CD4-positive, alpha-beta T cell (primary cell): ENCODE results near the gene WFDC6. TPM values are rescaled to one million over a fixed set of nuclear protein-coding genes. Genes with fewer than 3 reads are reported as not detected.

Experiments used
- ATAC-seq: fragments of 200-7000 bp; cut with Tn5 transposase; one replicate; pipeline ENCODE4 v1.10.0; 2022; ENCODE audit warnings: mild to moderate bottlenecking; ENCODE audit not compliant: poor library complexity
- CTCF ChIA-PET: fragments of 350-600 bp; sonication (Branson Sonifier 250); formaldehyde crosslinking; loops from one replicate; lab custom pipeline; 2021; ENCODE audit warnings: antibody characterized with exemption, inconsistent platforms; lab: Charles Lee
- POLR2A ChIA-PET: fragments of 350-600 bp; sonication (Branson Sonifier 250); formaldehyde crosslinking; loops from one replicate; lab custom pipeline; 2021; ENCODE audit warnings: antibody characterized with exemption, inconsistent platforms; lab: Charles Lee
- DNase-seq, 14 experiments: peaks; one replicate each; pipeline ENCODE4 v3.0.0-alpha.2; 2013 to 2020; ENCODE audit warnings: mixed read lengths in 2 of 14
- H3K27ac ChIP-seq, 2 donors: one replicate each; pipeline versions ENCODE4 v1.5.1 to v1.7.0; 2013; ENCODE audit warnings: low read length in 2 of 2, low read depth in 1 of 2, mild to moderate bottlenecking in 1 of 2
- H3K27me3 ChIP-seq, 2 experiments: 1 replicate in 1 of 2; 2 replicates in 1 of 2; pipeline versions ENCODE4 v1.6.1 to v1.7.0; 2013; ENCODE audit warnings: low read length in 2 of 2, control low read depth in 1 of 2, mild to moderate bottlenecking in 1 of 2, moderate library complexity in 1 of 2; ENCODE audit not compliant: insufficient read depth in 2 of 2, control insufficient read depth in 1 of 2
- H3K36me3 ChIP-seq: one replicate; pipeline ENCODE4 v1.6.1; 2013; ENCODE audit warnings: low read length, control low read depth; ENCODE audit not compliant: insufficient read depth
- H3K4me1 ChIP-seq: one replicate; pipeline ENCODE4 v1.6.1; 2013; ENCODE audit warnings: low read length, control low read depth; ENCODE audit not compliant: insufficient read depth
- H3K4me3 ChIP-seq: one replicate; pipeline ENCODE4 v1.5.1; 2013; ENCODE audit warnings: mild to moderate bottlenecking, low read length, moderate library complexity
- H3K9me3 ChIP-seq, 2 experiments: 1 replicate in 1 of 2; 2 replicates in 1 of 2; pipeline versions ENCODE4 v1.6.1 to v1.7.0; 2013; ENCODE audit warnings: low read length in 2 of 2, mild to moderate bottlenecking in 2 of 2, control low read depth in 1 of 2, moderate library complexity in 1 of 2; ENCODE audit not compliant: control insufficient read depth in 1 of 2, insufficient read depth in 1 of 2
- H3K27ac Mint-ChIP-seq: one replicate; pipeline ENCODE4 v1.8.0; 2020; ENCODE audit warnings: mixed read lengths
- H3K27me3 Mint-ChIP-seq: one replicate; pipeline ENCODE4 v1.8.0; 2021; ENCODE audit warnings: mixed read lengths
- H3K36me3 Mint-ChIP-seq: one replicate; pipeline ENCODE4 v1.8.0; 2021; ENCODE audit warnings: low read depth, mixed read lengths
- H3K4me1 Mint-ChIP-seq: one replicate; pipeline ENCODE4 v1.8.0; 2021; ENCODE audit warnings: low read depth, mixed read lengths
- H3K4me3 Mint-ChIP-seq: one replicate; pipeline ENCODE4 v1.8.0; 2020; ENCODE audit warnings: mild to moderate bottlenecking, mixed read lengths
- H3K9me3 Mint-ChIP-seq: one replicate; pipeline ENCODE4 v1.8.0; 2020; ENCODE audit warnings: mixed read lengths
- CTCF ChIP-seq: fragments of 200-600 bp; IDR thresholded peaks from one replicate; pipeline ENCODE4 v1.8.0; 2022; ENCODE audit warnings: antibody characterized with exemption, mild to moderate bottlenecking
- intact Hi-C, 2 experiments: fragments of 100-400 bp; cut with DNase I in 1 of 2; cut with micrococcal nuclease in 1 of 2; formaldehyde crosslinking; loops; one replicate each; pipeline versions ENCODE4 v1.15.1 to v1.9.0; 2023 to 2025; cut with DNase I, micrococcal nuclease
- total RNA-seq, 174 experiments: library from RNA in 2 of 174; stranded (reverse) in 2 of 174; gene quantifications; one replicate each; pipeline ENCODE4 v1.2.3 and lab custom pipeline; 2021 to 2026

WFDC6 gene
- total RNA-seq, 2 experiments from 2014 or later = not detected

GRCh38 chr20:45527294-45527693 lies 12.0 kb downstream of the WFDC6 start:
- CTCF ChIA-PET = no interaction called here

GRCh38 chr20:45523821-45524220 lies 15.5 kb downstream of the WFDC6 start:
- H3K27ac ChIP-seq = no peak overlapping the region
- peaks cover 3 to 15% of the 10 kb centered on the region in 2 experiments for H3K27me3 ChIP-seq
- H3K4me1 ChIP-seq = no peaks in the 10 kb centered on the region
- Mint-ChIP-seq H3K9me3 (no peaks in the 10 kb centered on the region), H3K4me1 (no peaks in the 10 kb centered on the region), H3K27ac (no peak overlapping the region), H3K27me3 (peaks cover 67% of the 10 kb centered on the region), H3K4me3 (no peak overlapping the region), H3K36me3 (no peaks in the 10 kb centered on the region)
- ATAC-seq = no peak
- H3K9me3 ChIP-seq = no peaks in the 10 kb centered on the region
- ChIA-PET CTCF (no interaction called here), POLR2A (no interaction called here)
- H3K36me3 ChIP-seq = no peaks in the 10 kb centered on the region
- H3K4me3 ChIP-seq = no peak overlapping the region
- no peak for DNase-seq
- intact Hi-C loops = no loop called here
- no peak for TF ChIP-seq CTCF

More at GRCh38 chr20:45527294-45527693, 12.0 kb downstream of the WFDC6 start:
- Mint-ChIP-seq H3K4me3 (no peak overlapping the region), H3K27me3 (peaks cover 73% of the 10 kb centered on the region), H3K4me1 (no peaks in the 10 kb centered on the region), H3K36me3 (no peaks in the 10 kb centered on the region), H3K9me3 (no peaks in the 10 kb centered on the region), H3K27ac (no peak overlapping the region)
- Histone ChIP-seq H3K4me1 (no peaks in the 10 kb centered on the region), H3K36me3 (no peaks in the 10 kb centered on the region), H3K27me3 (peaks cover 3 to 15% of the 10 kb centered on the region in 2 experiments), H3K9me3 (no peaks in the 10 kb centered on the region), H3K27ac (no peak overlapping the region), H3K4me3 (no peak overlapping the region)
- POLR2A ChIA-PET = no interaction called here
- ATAC-seq (no peak), DNase-seq (no peak)
- intact Hi-C loops = no loop called here
- no peak for TF ChIP-seq CTCF

GRCh38 chr20:45518282-45518681 lies 21.0 kb downstream of the WFDC6 start:
- ChIA-PET POLR2A (no interaction called here), CTCF (no interaction called here)
- Histone ChIP-seq H3K27me3 (peaks cover 0 to 3% of the 10 kb centered on the region in 2 experiments), H3K4me3 (no peak overlapping the region), H3K4me1 (no peaks in the 10 kb centered on the region), H3K27ac (no peak overlapping the region), H3K9me3 (no peaks in the 10 kb centered on the region), H3K36me3 (no peaks in the 10 kb centered on the region)
- Mint-ChIP-seq H3K4me1 (no peaks in the 10 kb centered on the region), H3K4me3 (no peak overlapping the region), H3K36me3 (no peaks in the 10 kb centered on the region), H3K9me3 (no peaks in the 10 kb centered on the region), H3K27me3 (peaks cover 38% of the 10 kb centered on the region), H3K27ac (no peak overlapping the region)
- intact Hi-C loops = no loop called here
- TF ChIP-seq CTCF = no peak
- ATAC-seq (no peak), DNase-seq (no peak)
